HL-60 (cell line): ENCODE measurements around the gene ASAP3.
"Not testable (repeated sequence)": the region's sequence is repeated elsewhere in the genome, so short reads cannot be mapped to it uniquely, and the experiment has no call there.

ENCODE experiments used
- DNase-seq, 2 experiments: peaks; one replicate each; pipeline ENCODE4 v3.0.0-alpha.2; 2010 to 2020; ENCODE audit warnings: low read depth in 1 of 2, low spot score in 1 of 2
- H3K27ac ChIP-seq: fragments of 250-450 bp; sonication (Bioruptor Pico); replicated peaks from 2 replicates; pipeline ENCODE4 v1.5.1; 2020; ENCODE audit warnings: mild to moderate bottlenecking, moderate library complexity
- H3K27me3 ChIP-seq: fragments of 250-450 bp; sonication (Bioruptor Pico); 2 replicates; pipeline ENCODE4 v1.5.1; 2021; ENCODE audit warnings: mild to moderate bottlenecking, moderate library complexity; ENCODE audit not compliant: insufficient read depth, poor library complexity, severe bottlenecking
- H3K4me3 ChIP-seq: replicated peaks from 2 replicates; pipeline ENCODE4 v1.5.1; 2011; ENCODE audit warnings: mild to moderate bottlenecking, control low read depth, low read length; ENCODE audit not compliant: insufficient read depth
- CTCF ChIP-seq: IDR thresholded peaks from one replicate; pipeline ENCODE4 v1.5.1; 2011; ENCODE audit warnings: low read length, control low read depth, inconsistent platforms; ENCODE audit not compliant: insufficient read depth
- GABPA ChIP-seq: IDR thresholded peaks from 2 replicates; pipeline ENCODE4 v1.6.1; 2012; ENCODE audit warnings: low read depth
- POLR2AphosphoS5 ChIP-seq: IDR thresholded peaks from 2 replicates; pipeline ENCODE4 v1.6.1; 2012; ENCODE audit warnings: low read depth
- REST ChIP-seq: IDR thresholded peaks from 2 replicates; pipeline ENCODE4 v1.6.1; 2012; ENCODE audit warnings: low read depth; ENCODE audit not compliant: insufficient replicate concordance
- SPI1 ChIP-seq: IDR thresholded peaks from 2 replicates; pipeline ENCODE4 v1.6.1; 2012; ENCODE audit warnings: low read depth, mild to moderate bottlenecking, borderline replicate concordance

ASAP3 gene

GRCh38 chr1:23381233-23381885 is 102.6 kb downstream of the ASAP3 start:
- Histone ChIP-seq H3K27ac (no peak overlapping the region), H3K27me3 (no peaks in the 10 kb centered on the region), H3K4me3 (no peak overlapping the region)
- TF ChIP-seq SPI1 (peak; percentile 95), REST (no peak)
- DNase-seq = no peak

- H3K27ac ChIP-seq = no peak overlapping the region
- TF ChIP-seq SPI1 (no peak), POLR2AphosphoS5 (no peak), CTCF (no peak), GABPA (no peak), REST (no peak)
- H3K4me3 ChIP-seq = no peak overlapping the region
- no peak for DNase-seq
- no peaks in the 10 kb centered on the region for H3K27me3 ChIP-seq
Observed at GRCh38 chr1:23380719-23381118, 103.3 kb downstream of the ASAP3 start.

GRCh38 chr1:23380236-23380635 is 103.7 kb downstream of the ASAP3 start:
- not testable (repeated sequence) for DNase-seq, H3K4me3 ChIP-seq, H3K27ac ChIP-seq, H3K27me3 ChIP-seq
